Fibroblast of villous mesenchyme (primary cell): ENCODE results near the gene ACBD4. TPM values are rescaled to one million over a fixed set of nuclear protein-coding genes. Genes with fewer than 3 reads are reported as not detected.

Experiments used
- DNase-seq: peaks from one replicate; pipeline ENCODE4 v3.0.0-alpha.2; 2010; ENCODE audit warnings: low read depth
- H3K4me3 ChIP-seq: 2 replicates; pipeline ENCODE4 v1.5.1; 2011; ENCODE audit warnings: low read depth, mild to moderate bottlenecking, low read length
- total RNA-seq: library from RNA; depleted of rRNA; stranded (reverse); fragments of >200 nt; gene quantifications from 2 replicates; pipeline ENCODE4 v1.2.3, GENCODE V29; 2012
- TF ChIP-seq, protein P1 (sequence below): IDR thresholded peaks from 2 replicates; pipeline ENCODE4 v1.5.1; 2012; ENCODE audit warnings: low read depth, mild to moderate bottlenecking, low read length; ENCODE audit not compliant: insufficient read depth

The ACBD4 gene
- total RNA-seq, 1 donor = 6.9 TPM

DNA sequence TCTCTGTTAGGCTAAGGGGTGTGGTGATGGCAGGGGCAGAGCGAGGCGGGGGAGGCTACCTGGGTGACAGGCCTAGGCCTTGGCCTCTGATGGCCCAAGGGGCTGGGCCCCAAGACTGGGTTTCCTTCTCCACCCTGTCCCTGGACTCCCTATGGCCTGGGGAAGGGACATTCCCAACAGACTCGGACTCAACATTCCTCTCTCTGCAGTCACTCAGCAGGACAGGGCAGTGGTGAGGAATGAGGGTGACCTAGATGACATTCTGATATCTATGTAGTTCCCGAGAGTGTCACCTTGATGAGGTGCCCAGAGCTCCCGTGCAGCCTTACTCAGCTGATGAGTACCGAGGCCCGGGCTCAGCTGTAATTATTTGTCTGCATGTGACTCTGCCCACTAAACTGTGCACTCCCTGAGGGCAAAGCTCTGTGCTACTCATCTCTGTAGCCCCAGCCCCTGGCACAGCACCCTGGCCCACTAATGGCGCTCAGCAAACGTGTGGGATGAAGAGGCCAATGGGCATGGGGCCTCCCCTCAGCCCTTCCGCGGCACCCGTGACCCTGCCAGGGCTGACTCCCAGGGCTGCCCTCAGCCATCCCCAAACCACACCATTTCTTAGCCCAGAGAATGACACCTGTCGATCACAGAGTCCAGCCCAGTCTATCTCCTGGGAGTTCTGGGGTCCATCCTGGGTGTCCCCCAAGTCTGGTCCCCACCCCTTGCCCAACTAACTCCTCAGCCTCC lies 5.4 kb upstream of the ACBD4 start:
- TF ChIP-seq, protein P1, sequence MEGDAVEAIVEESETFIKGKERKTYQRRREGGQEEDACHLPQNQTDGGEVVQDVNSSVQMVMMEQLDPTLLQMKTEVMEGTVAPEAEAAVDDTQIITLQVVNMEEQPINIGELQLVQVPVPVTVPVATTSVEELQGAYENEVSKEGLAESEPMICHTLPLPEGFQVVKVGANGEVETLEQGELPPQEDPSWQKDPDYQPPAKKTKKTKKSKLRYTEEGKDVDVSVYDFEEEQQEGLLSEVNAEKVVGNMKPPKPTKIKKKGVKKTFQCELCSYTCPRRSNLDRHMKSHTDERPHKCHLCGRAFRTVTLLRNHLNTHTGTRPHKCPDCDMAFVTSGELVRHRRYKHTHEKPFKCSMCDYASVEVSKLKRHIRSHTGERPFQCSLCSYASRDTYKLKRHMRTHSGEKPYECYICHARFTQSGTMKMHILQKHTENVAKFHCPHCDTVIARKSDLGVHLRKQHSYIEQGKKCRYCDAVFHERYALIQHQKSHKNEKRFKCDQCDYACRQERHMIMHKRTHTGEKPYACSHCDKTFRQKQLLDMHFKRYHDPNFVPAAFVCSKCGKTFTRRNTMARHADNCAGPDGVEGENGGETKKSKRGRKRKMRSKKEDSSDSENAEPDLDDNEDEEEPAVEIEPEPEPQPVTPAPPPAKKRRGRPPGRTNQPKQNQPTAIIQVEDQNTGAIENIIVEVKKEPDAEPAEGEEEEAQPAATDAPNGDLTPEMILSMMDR = no peak
- DNase-seq = no peak
- H3K4me3 ChIP-seq = peak overlapping the region; percentile 93

DNA sequence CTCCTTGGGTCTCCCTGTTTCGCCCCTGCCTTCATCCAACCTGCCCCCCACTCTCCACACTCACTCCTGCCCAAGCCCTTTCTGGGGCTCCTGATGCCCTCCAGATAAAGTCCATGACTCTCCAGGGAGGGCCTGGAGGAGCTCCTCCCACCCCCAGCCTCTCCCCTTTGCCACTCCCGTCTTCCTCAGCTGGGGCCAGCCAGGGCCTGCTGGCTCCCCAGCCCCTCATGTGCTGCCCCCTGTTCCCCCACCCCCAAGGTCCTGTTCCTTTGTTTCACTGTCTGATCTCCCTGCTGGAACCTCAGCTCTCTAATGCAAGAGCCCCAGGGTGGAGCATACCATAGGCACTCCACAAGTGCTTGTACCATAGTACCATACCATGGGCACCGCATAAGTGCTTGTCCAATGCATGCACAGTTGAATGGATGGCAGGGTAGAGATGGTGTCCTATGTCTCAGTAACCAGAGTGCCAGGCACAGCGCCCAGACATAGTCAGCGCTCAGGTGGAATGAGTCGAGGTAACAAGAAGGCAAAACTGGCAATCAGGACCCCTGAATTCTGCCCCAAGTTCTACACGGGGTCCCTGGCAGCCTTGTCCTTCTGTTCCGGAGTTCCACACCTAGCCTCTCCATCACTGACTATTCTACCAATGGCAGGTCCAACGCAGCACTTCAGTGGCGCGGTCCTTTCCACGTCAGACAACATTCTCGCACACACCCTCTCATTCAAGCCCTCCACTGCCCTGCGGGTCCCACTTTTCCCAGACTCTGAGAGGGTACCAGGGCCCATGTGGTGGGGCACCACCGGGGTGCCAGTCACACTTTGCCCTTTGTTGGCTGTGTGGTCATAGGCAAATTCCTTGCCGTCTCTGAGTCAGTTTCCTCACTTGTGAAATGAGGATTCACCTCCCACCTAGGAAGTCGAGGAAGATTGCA lies 4.5 kb upstream of the ACBD4 start:
- DNase-seq = no peak
- H3K4me3 ChIP-seq = peak overlapping the region; percentile 93
- TF ChIP-seq, protein P1 = no peak

DNA sequence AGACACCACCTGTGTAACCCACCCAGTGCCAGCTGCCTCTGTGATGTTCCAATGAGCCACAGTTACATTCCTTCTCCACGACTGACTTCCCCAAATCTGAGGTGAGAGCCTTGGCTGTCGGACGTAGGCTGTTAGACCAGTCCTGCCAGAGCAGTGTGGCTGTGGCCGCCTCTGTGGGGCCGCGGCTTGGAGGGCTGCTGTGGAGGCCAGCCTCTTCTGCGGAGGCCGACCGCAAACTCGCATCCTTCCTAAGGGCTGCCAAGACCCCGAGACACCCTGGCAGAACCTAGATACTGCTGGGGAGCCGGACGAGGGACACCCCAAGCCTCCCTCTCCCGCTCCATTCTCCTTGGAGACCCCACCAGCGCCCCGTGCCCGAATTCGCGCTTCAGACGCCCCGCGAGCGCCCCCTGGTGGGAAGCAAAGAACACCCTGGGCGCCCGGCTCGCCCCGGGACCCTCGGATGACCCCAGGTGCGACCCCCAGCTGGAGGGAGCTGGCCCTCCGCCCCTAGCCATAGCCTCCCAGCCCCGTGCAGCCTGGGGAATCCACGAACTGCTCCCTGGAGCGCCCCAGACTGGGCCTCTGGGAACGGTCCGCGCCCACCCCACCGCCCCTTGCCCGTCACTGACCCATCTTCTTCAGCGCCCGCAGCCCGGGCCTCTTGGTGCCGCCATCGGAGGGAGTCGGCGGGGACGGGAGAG lies 3.7 kb upstream of the ACBD4 start:
- TF ChIP-seq, protein P1 = peak; percentile 87
- peak; percentile 44 for DNase-seq

DNA sequence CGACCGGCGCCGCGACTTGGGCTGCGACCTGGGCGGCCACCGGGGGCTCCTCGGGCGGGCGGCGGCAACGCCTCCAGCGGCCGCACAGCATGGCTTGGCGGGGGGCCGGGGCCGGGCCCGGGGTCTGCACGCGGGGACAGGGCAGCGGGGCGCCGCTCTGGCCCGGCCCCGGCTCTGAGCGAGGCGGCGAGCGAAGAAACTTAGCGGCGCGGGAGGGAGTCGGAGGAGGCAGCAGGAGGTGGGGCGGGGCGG lies 3.2 kb upstream of the ACBD4 start, which contains the start of gene PLCD3:
Gene PLCD3, minus strand, starts transcription at position 196 of the 252 bp plus-strand sequence. Its CDS starts 105 bp downstream, at position 91.
- H3K4me3 ChIP-seq = peak within 1 kb of the TSS; percentile 93
- TF ChIP-seq, protein P1 = no peak
- DNase-seq = no peak

More for the DNA sequence above, 3.7 kb upstream of the ACBD4 start:
- peak overlapping the region; percentile 93 for H3K4me3 ChIP-seq

DNA sequence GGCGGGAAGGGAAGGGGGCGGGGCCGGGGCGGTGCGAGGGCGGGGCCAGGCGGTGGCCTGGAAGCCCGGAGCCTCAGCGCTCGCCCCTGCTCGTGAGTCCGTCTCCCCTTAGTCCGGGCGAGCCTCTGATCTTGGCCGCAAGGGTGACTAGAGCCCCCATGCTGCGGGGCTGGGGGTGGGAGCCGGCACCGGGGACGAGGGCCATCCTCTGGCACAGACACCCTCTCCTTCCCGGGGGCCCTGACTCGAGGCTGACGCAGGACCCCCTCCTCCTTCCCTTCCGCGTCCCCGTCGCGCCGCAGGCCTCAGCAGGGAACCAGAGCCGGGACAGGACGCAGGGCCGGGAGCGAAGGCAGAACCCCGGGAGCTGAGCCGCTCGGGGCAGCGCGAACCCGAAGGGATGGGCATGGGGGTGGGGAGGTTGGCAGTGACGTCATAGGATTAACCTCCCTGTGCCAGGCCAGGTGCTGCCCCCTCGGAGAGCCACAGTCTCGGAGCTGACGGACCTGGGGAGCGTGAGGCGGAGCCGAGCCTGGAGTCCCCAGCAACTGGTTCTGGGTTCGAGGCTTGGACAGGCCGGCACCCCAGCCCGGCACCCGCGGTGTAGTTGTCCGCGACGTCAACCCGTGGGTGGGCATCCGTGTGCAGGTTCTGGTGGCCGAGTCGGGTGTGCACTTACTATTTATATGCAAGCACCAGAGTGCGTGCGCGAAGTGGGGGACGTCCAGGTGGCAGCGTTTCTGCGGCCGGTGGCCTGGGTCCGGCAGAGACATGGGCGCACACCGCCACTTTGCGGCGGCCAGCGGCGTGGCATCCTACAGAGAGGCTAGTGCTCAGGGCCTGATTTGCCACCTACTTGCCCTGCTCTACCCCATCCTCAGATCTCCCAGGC lies 2.7 kb upstream of the ACBD4 start:
- TF ChIP-seq, protein P1 = peak; percentile 73
- peak overlapping the region; percentile 93 for H3K4me3 ChIP-seq
- DNase-seq = peak; percentile 82
